ENCODE results near the gene IPCEF1. TPM values are rescaled to one million over a fixed set of nuclear protein-coding genes. Genes with fewer than 3 reads are reported as not detected.

IPCEF1 gene
- total and polyA plus RNA-seq, 2 of the 8 experiments (the other 6 are each of a cell fraction or from before 2014, with no cell fraction given) = 0.41 to 0.78 TPM

DNA sequence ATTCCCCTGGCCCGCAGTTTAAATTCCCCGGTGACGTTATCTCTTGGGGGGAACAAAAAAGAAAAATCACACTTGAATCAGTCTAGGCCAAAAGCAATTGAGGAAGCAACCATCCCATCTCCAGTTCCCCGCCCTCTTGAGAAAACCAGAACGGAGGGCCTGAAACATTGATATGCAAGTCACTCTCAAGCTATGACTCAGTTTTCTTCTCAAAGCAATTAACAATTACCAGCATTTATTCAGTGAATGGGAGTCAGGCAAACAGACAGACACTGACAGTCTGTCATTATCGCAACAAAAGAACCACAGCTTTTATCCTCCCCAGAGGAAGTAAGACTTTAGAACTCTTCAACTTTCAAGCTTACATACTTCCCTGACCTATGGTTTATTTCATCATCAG lies 216.7 kb downstream of the IPCEF1 start:
- Histone ChIP-seq H2AK5ac (ENCODE audit: low read depth, low read length) (no peak overlapping the region), H3K23ac (ENCODE audit: insufficient read length) (no peak overlapping the region), H3K9me3 (ENCODE audit: insufficient read depth in 2 of 2, low read depth in 1 of 2, low read length in 1 of 2) (no peaks in the 10 kb centered on the region), H3K27ac (ENCODE audit: low read depth, low read length) (no peak overlapping the region), H3K36me3 (ENCODE audit: control insufficient read depth in 2 of 4, insufficient read depth in 4 of 4, low read length in 3 of 4) (no peaks in the 10 kb centered on the region), H4K91ac (replicated peaks; ENCODE audit: insufficient read length, low read length) (no peak overlapping the region), H3K4me2 (ENCODE audit: insufficient read depth in 1 of 2, low read depth in 2 of 2, low read length in 2 of 2) (no peak overlapping the region), H3K56ac (replicated peaks; ENCODE audit: insufficient read length, low read depth, low read length) (no peak overlapping the region), H3K27me3 (replicated peaks in 1 of 4; ENCODE audit: control insufficient read depth in 3 of 4, extremely low read depth in 1 of 4, insufficient read depth in 3 of 4, low read length in 3 of 4) (no peaks in the 10 kb centered on the region), H3K14ac (ENCODE audit: insufficient read length) (no peak overlapping the region), H3K4ac (replicated peaks; ENCODE audit: insufficient read length, low read depth, low read length) (no peak overlapping the region), H3K18ac (ENCODE audit: extremely low read depth, low read length) (no peak overlapping the region), H3K79me2 (ENCODE audit: control insufficient read depth in 1 of 2, insufficient read depth in 2 of 2, low read length in 2 of 2) (no peaks in the 10 kb centered on the region), H3K4me3 (ENCODE audit: extremely low read depth in 1 of 4, insufficient read depth in 2 of 4, low read depth in 3 of 4, low read length in 4 of 4) (no peak overlapping the region), H3K79me1 (ENCODE audit: low read depth, low read length) (no peaks in the 10 kb centered on the region), H2BK5ac (ENCODE audit: low read depth, low read length) (no peak overlapping the region), H3K4me1 (replicated peaks in 1 of 4; ENCODE audit: control insufficient read depth in 3 of 4, insufficient read depth in 4 of 4, low read length in 3 of 4) (peaks cover 0 to 4% (median 0%) of the 10 kb centered on the region in 4 experiments; a peak in 1 of 7 replicates), H2BK15ac (ENCODE audit: low read length) (no peak overlapping the region), H2BK120ac (replicated peaks; ENCODE audit: low read depth, low read length) (no peak overlapping the region), H3K9ac (replicated peaks in 1 of 4; ENCODE audit: extremely low read depth in 1 of 4, low read depth in 3 of 4, low read length in 3 of 4) (no peak overlapping the region), H2AFZ (ENCODE audit: low read length) (peak overlapping the region; percentile 23; the same call in 1 of the 2 replicates), H4K20me1 (replicated peaks in 1 of 2; ENCODE audit: control insufficient read depth in 1 of 2, insufficient read depth in 2 of 2, low read length in 2 of 2) (no peaks in the 10 kb centered on the region), H3K23me2 (ENCODE audit: low read depth, low read length) (no peaks in the 10 kb centered on the region), H2BK12ac (ENCODE audit: low read depth, low read length) (no peak overlapping the region), H4K8ac (ENCODE audit: extremely low read depth, insufficient read depth, low read length) (no peak overlapping the region), H2BK20ac (ENCODE audit: low read length) (no peak overlapping the region), H4K5ac (ENCODE audit: insufficient read length, low read depth, low read length) (no peak overlapping the region)
- TF ChIP-seq CHD2 (IDR thresholded peaks at IDR 0.05; ENCODE audit: low read length) (no peak), POLR2AphosphoS5 (IDR thresholded peaks at IDR 0.05; ENCODE audit: low read depth, low read length) (no peak)
- WGBS, 2 experiments (ENCODE audit: extremely low coverage in 1 of 2, insufficient coverage in 1 of 2, insufficient read length in 1 of 2, insufficient replicate concordance in 2 of 2, low coverage in 1 of 2, low lambda C conversion rate in 2 of 2, missing lambda C conversion rate in 1 of 2) = 82% methylated on average over 6 of the region's 6 CpGs; no CpG with 5 or more reads in 1 of the 2 experiments
- ChIA-PET CTCF (ENCODE audit: partially characterized antibody) (interaction anchor here (0.9 kb wide), 1 partner anchor 206 kb away, joined by 3 read pairs; no protein-coding TSS in a partner anchor), POLR2A (ENCODE audit: partially characterized antibody) (interaction anchor here (2.0 kb wide), 1 partner anchor 11 kb away, joined by 4 read pairs; no protein-coding TSS in a partner anchor)
- DNase-seq (ENCODE audit: low read depth in 1 of 2, low spot score in 2 of 2) = no peak
- no peak for FAIRE-seq
